Neural cell (in vitro differentiated cells): ENCODE results near the gene PLA2G3. TPM values are rescaled to one million over a fixed set of nuclear protein-coding genes. Genes with fewer than 3 reads are reported as not detected.

Experiments
- H2AFZ ChIP-seq: fragments of 200-600, 300-800 bp; sonication (generic), shearing (Covaris generic); 2 replicates; pipeline ENCODE4 v1.6.0; 2014; ENCODE audit warnings: low read depth, mild to moderate bottlenecking, antibody characterized with exemption, low read length, moderate library complexity
- H3F3A ChIP-seq: fragments of 200-600 bp; shearing (Covaris generic); 2 replicates; pipeline ENCODE4 v1.6.1; 2016; ENCODE audit warnings: mild to moderate bottlenecking, moderate library complexity, mixed read lengths, antibody characterized with exemption, low read length; ENCODE audit not compliant: insufficient read depth, poor library complexity, severe bottlenecking
- H3K27ac ChIP-seq: fragments of 200-600, 300-800 bp; sonication (generic), shearing (Covaris generic); 2 replicates; pipeline ENCODE4 v1.5.1; 2014; ENCODE audit warnings: mild to moderate bottlenecking, low read length, moderate library complexity
- H3K27me3 ChIP-seq: fragments of 300-800, 200-600 bp; sonication (generic), shearing (Covaris generic); 2 replicates; pipeline ENCODE4 v1.6.0; 2014; ENCODE audit warnings: mild to moderate bottlenecking, low read depth, low read length, moderate library complexity; ENCODE audit not compliant: insufficient read depth
- H3K36me3 ChIP-seq: fragments of 300-800, 200-600 bp; sonication (generic), shearing (Covaris generic); 2 replicates; pipeline ENCODE4 v1.5.1; 2014; ENCODE audit warnings: mild to moderate bottlenecking, antibody characterized with exemption, low read length, moderate library complexity; ENCODE audit not compliant: insufficient read depth
- H3K4me2 ChIP-seq: fragments of 300-800, 200-600 bp; sonication (generic), shearing (Covaris generic); 2 replicates; pipeline ENCODE4 v1.6.0; 2014; ENCODE audit warnings: mild to moderate bottlenecking, low read length
- H3K4me3 ChIP-seq: fragments of 300-800, 200-600 bp; sonication (generic), shearing (Covaris generic); 2 replicates; pipeline ENCODE4 v1.5.1; 2014; ENCODE audit warnings: mild to moderate bottlenecking, low read length, moderate library complexity
- H3K79me2 ChIP-seq: fragments of 200-600 bp; shearing (Covaris generic); replicated peaks from 2 replicates; pipeline ENCODE4 v1.6.0; 2014; ENCODE audit warnings: mild to moderate bottlenecking, low read length, moderate library complexity; ENCODE audit not compliant: insufficient read depth
- H3K9ac ChIP-seq: fragments of 300-800, 200-600 bp; sonication (generic), shearing (Covaris generic); 2 replicates; pipeline ENCODE4 v1.6.1; 2016; ENCODE audit warnings: mild to moderate bottlenecking, low read length, mixed read lengths
- H3K9me2 ChIP-seq: fragments of 200-600 bp; shearing (Covaris generic); 2 replicates; pipeline ENCODE4 v1.6.1; 2016; ENCODE audit warnings: mild to moderate bottlenecking, low read length, mixed read lengths; ENCODE audit not compliant: insufficient read depth
- H3K9me3 ChIP-seq: fragments of 200-600, 300-800 bp; sonication (generic), shearing (Covaris generic); 2 replicates; pipeline ENCODE4 v1.6.1; 2016; ENCODE audit warnings: mild to moderate bottlenecking, mixed run types, low read length, moderate library complexity, mixed read lengths
- H4K20me1 ChIP-seq: fragments of 200-600 bp; shearing (Covaris generic); 2 replicates; pipeline ENCODE4 v1.6.1; 2016; ENCODE audit warnings: mild to moderate bottlenecking, mixed run types; ENCODE audit not compliant: insufficient read depth
- EP300 ChIP-seq: fragments of 450-650 bp; conservative IDR thresholded peaks from 2 replicates; pipeline ENCODE4 v1.6.1; 2014; ENCODE audit warnings: antibody characterized with exemption, mild to moderate bottlenecking, moderate library complexity; ENCODE audit not compliant: poor library complexity, severe bottlenecking
- EZH2 ChIP-seq: fragments of 200-600, 300-800 bp; shearing (Covaris generic), sonication (generic); IDR thresholded peaks from 2 replicates; pipeline ENCODE4 v1.6.1; 2014; ENCODE audit warnings: antibody characterized with exemption, low read length, borderline replicate concordance, mild to moderate bottlenecking; ENCODE audit not compliant: insufficient read depth, poor library complexity, severe bottlenecking
- MXI1 ChIP-seq: fragments of 450-650 bp; conservative IDR thresholded peaks from 2 replicates; pipeline ENCODE4 v1.6.1; 2014; ENCODE audit warnings: antibody characterized with exemption, mild to moderate bottlenecking; ENCODE audit not compliant: poor library complexity, severe bottlenecking
- POLR2AphosphoS5 ChIP-seq: IDR thresholded peaks from 2 replicates; pipeline ENCODE4 v1.6.1; 2012
- RAD21 ChIP-seq: fragments of 450-650 bp; conservative IDR thresholded peaks from 2 replicates; pipeline ENCODE4 v1.6.1; 2014; ENCODE audit warnings: antibody characterized with exemption, mild to moderate bottlenecking, moderate library complexity
- SMC3 ChIP-seq: fragments of 450-650 bp; conservative IDR thresholded peaks from 2 replicates; pipeline ENCODE4 v1.6.1; 2014; ENCODE audit warnings: antibody characterized with exemption, mild to moderate bottlenecking, moderate library complexity; ENCODE audit not compliant: poor library complexity
- TAF1 ChIP-seq: IDR thresholded peaks from 2 replicates; pipeline ENCODE4 v1.6.1; 2012; ENCODE audit warnings: low read depth
- polyA plus RNA-seq: library from polyadenylated mRNA; depleted of rRNA; stranded (reverse); fragments of >200 nt; gene quantifications from 2 replicates; pipeline ENCODE4 v1.2.3, GENCODE V29; 2014
- TF ChIP-seq, protein P1 (sequence below): fragments of 450-650 bp; IDR thresholded peaks from 2 replicates; pipeline ENCODE4 v1.5.1; 2014; ENCODE audit warnings: antibody characterized with exemption, mild to moderate bottlenecking, moderate library complexity; ENCODE audit not compliant: poor library complexity, severe bottlenecking
- TF ChIP-seq, protein P2 (sequence below): IDR thresholded peaks from 2 replicates; pipeline ENCODE4 v1.6.1; 2012; ENCODE audit warnings: borderline replicate concordance

Gene PLA2G3
- polyA plus RNA-seq, 1 donor from 2014 or later = not detected

DNA sequence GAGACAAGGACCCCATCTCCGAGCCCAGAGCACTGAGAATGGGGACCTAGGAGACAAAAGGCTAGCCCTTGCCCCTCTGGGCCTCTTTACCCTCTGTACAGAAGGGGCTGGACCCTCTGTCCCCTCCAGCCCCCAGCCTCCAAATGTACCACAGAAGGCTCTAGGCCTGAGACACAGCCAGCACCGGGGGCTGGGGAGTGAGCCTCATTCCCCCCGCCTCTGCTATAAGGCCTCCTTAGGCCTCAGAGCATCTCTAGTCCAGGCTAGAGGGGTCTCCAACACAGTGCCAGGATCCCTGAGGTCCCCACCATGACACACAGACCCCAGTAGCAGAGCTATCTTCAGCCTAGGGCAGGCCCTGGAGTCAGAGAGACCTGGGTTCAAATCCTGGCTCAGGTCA is 54.4 kb downstream of the PLA2G3 start:
- no peak overlapping the region for H3K4me3 ChIP-seq
- no peak overlapping the region for H3K4me2 ChIP-seq
- no peak overlapping the region for H2AFZ ChIP-seq
- H4K20me1 ChIP-seq = no peaks in the 10 kb centered on the region
- TF ChIP-seq, protein P1, sequence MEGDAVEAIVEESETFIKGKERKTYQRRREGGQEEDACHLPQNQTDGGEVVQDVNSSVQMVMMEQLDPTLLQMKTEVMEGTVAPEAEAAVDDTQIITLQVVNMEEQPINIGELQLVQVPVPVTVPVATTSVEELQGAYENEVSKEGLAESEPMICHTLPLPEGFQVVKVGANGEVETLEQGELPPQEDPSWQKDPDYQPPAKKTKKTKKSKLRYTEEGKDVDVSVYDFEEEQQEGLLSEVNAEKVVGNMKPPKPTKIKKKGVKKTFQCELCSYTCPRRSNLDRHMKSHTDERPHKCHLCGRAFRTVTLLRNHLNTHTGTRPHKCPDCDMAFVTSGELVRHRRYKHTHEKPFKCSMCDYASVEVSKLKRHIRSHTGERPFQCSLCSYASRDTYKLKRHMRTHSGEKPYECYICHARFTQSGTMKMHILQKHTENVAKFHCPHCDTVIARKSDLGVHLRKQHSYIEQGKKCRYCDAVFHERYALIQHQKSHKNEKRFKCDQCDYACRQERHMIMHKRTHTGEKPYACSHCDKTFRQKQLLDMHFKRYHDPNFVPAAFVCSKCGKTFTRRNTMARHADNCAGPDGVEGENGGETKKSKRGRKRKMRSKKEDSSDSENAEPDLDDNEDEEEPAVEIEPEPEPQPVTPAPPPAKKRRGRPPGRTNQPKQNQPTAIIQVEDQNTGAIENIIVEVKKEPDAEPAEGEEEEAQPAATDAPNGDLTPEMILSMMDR = no peak
- TF ChIP-seq RAD21 (no peak), EZH2 (no peak), TAF1 (no peak), SMC3 (no peak), MXI1 (no peak), EP300 (no peak), POLR2AphosphoS5 (no peak)
- TF ChIP-seq, protein P2, sequence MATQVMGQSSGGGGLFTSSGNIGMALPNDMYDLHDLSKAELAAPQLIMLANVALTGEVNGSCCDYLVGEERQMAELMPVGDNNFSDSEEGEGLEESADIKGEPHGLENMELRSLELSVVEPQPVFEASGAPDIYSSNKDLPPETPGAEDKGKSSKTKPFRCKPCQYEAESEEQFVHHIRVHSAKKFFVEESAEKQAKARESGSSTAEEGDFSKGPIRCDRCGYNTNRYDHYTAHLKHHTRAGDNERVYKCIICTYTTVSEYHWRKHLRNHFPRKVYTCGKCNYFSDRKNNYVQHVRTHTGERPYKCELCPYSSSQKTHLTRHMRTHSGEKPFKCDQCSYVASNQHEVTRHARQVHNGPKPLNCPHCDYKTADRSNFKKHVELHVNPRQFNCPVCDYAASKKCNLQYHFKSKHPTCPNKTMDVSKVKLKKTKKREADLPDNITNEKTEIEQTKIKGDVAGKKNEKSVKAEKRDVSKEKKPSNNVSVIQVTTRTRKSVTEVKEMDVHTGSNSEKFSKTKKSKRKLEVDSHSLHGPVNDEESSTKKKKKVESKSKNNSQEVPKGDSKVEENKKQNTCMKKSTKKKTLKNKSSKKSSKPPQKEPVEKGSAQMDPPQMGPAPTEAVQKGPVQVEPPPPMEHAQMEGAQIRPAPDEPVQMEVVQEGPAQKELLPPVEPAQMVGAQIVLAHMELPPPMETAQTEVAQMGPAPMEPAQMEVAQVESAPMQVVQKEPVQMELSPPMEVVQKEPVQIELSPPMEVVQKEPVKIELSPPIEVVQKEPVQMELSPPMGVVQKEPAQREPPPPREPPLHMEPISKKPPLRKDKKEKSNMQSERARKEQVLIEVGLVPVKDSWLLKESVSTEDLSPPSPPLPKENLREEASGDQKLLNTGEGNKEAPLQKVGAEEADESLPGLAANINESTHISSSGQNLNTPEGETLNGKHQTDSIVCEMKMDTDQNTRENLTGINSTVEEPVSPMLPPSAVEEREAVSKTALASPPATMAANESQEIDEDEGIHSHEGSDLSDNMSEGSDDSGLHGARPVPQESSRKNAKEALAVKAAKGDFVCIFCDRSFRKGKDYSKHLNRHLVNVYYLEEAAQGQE = no peak
- H3K9ac ChIP-seq = no peak overlapping the region
- peaks cover 25% of the 10 kb centered on the region for H3K27me3 ChIP-seq
- H3K79me2 ChIP-seq = no peaks in the 10 kb centered on the region
- H3F3A ChIP-seq = no peaks in the 10 kb centered on the region
- no peak overlapping the region for H3K27ac ChIP-seq
- no peaks in the 10 kb centered on the region for H3K9me2 ChIP-seq
- no peaks in the 10 kb centered on the region for H3K9me3 ChIP-seq
- H3K36me3 ChIP-seq = no peaks in the 10 kb centered on the region

DNA sequence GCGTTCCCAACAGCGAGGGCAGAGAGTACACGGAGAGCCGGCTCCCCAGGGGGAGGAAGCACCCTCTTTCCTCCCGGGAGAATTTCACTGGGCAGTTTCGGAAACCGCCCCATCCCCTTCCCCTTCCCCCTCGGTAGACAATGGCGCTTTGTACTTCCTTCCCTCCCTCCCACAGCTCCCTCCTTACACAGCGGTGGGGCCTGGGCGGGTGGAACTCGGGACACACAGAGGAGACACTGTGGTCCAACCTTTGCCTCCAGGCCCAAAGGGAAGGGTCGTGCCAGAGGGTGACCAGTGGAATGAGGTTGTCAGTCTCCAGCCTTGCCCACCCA is 54.8 kb downstream of the PLA2G3 start:
- TF ChIP-seq SMC3 (peak; percentile 1), RAD21 (no peak)
- TF ChIP-seq, protein P1 = peak; percentile 7
- H3K9me3 ChIP-seq = no peaks in the 10 kb centered on the region
- no peak overlapping the region for H3K27ac ChIP-seq
- no peak overlapping the region for H3K9ac ChIP-seq
- H2AFZ ChIP-seq = no peak overlapping the region
- H3K27me3 ChIP-seq = peaks cover 25% of the 10 kb centered on the region
- H3K9me2 ChIP-seq = no peaks in the 10 kb centered on the region
- no peaks in the 10 kb centered on the region for H3F3A ChIP-seq
- H4K20me1 ChIP-seq = no peaks in the 10 kb centered on the region
- no peaks in the 10 kb centered on the region for H3K36me3 ChIP-seq
- no peaks in the 10 kb centered on the region for H3K79me2 ChIP-seq
- no peak overlapping the region for H3K4me3 ChIP-seq
- H3K4me2 ChIP-seq = no peak overlapping the region
